Subcutaneous abdominal adipose tissue (tissue), 5 donors: Measurements from ENCODE around the gene ITGB3.
A peak's percentile ranks its signal among the peaks of the same experiment; 100 is the strongest.

ENCODE experiments used
- H3K27ac ChIP-seq: one replicate; pipeline ENCODE4 v1.7.0; 2013; ENCODE audit warnings: low read depth, mild to moderate bottlenecking, inconsistent platforms, low read length, moderate library complexity
- H3K27me3 ChIP-seq, 5 donors: one replicate each; pipeline ENCODE4 v1.7.0; 2013; ENCODE audit warnings: low read length in 5 of 5, inconsistent platforms in 1 of 5; ENCODE audit not compliant: control insufficient read depth in 5 of 5, insufficient read depth in 4 of 5
- H3K36me3 ChIP-seq, 5 donors: one replicate each; pipeline ENCODE4 v1.7.0; 2013; ENCODE audit warnings: low read length in 5 of 5; ENCODE audit not compliant: control insufficient read depth in 5 of 5, insufficient read depth in 5 of 5
- H3K4me1 ChIP-seq, 5 donors: one replicate each; pipeline ENCODE4 v1.7.0; 2013; ENCODE audit warnings: low read length in 5 of 5, mild to moderate bottlenecking in 3 of 5, moderate library complexity in 1 of 5; ENCODE audit not compliant: control insufficient read depth in 5 of 5, insufficient read depth in 5 of 5
- H3K4me3 ChIP-seq, 5 donors: one replicate each; pipeline ENCODE4 v1.7.0; 2013; ENCODE audit warnings: low read length in 5 of 5, low read depth in 1 of 5
- H3K9ac ChIP-seq, 5 donors: one replicate each; pipeline ENCODE4 v1.7.0; 2013; ENCODE audit warnings: low read length in 5 of 5, mild to moderate bottlenecking in 4 of 5, moderate library complexity in 3 of 5
- H3K9me3 ChIP-seq, 5 donors: one replicate each; pipeline ENCODE4 v1.7.0; 2013; ENCODE audit warnings: low read length in 5 of 5; ENCODE audit not compliant: control insufficient read depth in 5 of 5
- donor health status: healthy.
- donor health status: healthy.
- donor health status: healthy.
- donor health status: healthy.
- donor health status: healthy.

The ITGB3 gene

GRCh38 chr17:47272491-47272890, 18.9 kb downstream of the ITGB3 start:
- H3K9me3 ChIP-seq = no peaks in the 10 kb centered on the region

DNA sequence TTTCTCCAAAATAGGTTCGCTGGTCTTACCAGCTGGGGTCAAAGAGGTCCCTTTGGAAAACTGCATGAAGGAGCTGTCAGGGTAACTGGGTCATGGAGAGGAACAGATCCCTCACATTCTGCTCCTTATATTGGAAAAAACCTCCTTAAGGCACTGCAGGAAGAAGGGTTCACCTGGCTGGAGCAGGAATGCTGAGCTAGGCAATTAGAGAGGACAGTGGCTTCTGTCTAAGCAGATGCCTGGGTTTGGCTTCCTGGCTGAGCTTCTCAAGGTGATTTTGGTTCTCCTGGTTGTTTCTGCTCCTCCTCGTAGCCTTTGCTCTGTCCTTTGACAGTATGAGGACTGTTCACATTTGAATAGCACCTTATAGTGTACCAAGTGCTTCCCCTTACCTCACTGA, 19.6 kb downstream of the ITGB3 start:
- no peaks in the 10 kb centered on the region for H3K9me3 ChIP-seq
- H3K4me1 ChIP-seq = peaks cover 14 to 39% (median 33%) of the 10 kb centered on the region in 5 donors
- no peaks in the 10 kb centered on the region for H3K27me3 ChIP-seq
- H3K27ac ChIP-seq = no peak overlapping the region
- no peak overlapping the region for H3K9ac ChIP-seq
- H3K4me3 ChIP-seq = no peak overlapping the region
- H3K36me3 ChIP-seq = no peaks in the 10 kb centered on the region

More at GRCh38 chr17:47272491-47272890, 18.9 kb downstream of the ITGB3 start:
- Histone ChIP-seq H3K27ac (no peak overlapping the region), H3K4me3 (no peak overlapping the region), H3K4me1 (peaks cover 14 to 31% (median 25%) of the 10 kb centered on the region in 5 donors), H3K27me3 (no peaks in the 10 kb centered on the region), H3K36me3 (no peaks in the 10 kb centered on the region), H3K9ac (no peak overlapping the region)

DNA sequence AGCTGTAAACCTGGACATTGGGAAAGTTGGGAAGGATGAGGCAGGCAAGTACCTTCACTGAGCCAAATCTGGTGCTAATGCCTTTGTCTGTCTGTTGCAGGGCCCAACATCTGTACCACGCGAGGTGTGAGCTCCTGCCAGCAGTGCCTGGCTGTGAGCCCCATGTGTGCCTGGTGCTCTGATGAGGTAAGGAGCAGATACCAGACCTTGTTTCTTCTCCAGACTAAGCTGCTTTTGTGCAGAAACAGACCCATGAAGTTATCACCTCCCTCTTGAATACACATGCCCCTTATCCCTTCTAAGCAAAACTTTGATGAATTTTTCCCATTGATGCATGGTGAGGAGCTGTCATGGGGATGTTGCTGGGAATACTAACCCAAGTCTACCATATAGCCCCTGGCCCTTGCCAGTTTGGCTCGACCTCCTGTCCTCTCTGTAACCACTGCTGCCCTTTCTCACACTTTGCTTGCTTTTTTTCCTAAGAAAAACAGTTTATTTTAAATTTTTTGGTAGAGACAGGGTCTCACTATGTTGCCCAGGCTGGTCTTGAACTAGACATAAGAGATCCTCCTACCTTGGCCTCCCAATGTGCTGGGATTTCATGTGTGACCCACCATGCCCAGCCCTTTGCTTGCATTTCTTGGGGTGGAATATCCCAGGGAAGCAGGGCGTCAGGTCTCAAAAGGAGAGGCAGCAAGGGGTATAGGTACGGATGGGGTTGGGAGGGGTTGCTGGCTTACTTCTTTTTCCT, 20.9 kb downstream of the ITGB3 start:
- Histone ChIP-seq H3K4me1 (peaks cover 25 to 51% (median 45%) of the 10 kb centered on the region in 5 donors), H3K27ac (peak overlapping the region; percentile 96)

DNA sequence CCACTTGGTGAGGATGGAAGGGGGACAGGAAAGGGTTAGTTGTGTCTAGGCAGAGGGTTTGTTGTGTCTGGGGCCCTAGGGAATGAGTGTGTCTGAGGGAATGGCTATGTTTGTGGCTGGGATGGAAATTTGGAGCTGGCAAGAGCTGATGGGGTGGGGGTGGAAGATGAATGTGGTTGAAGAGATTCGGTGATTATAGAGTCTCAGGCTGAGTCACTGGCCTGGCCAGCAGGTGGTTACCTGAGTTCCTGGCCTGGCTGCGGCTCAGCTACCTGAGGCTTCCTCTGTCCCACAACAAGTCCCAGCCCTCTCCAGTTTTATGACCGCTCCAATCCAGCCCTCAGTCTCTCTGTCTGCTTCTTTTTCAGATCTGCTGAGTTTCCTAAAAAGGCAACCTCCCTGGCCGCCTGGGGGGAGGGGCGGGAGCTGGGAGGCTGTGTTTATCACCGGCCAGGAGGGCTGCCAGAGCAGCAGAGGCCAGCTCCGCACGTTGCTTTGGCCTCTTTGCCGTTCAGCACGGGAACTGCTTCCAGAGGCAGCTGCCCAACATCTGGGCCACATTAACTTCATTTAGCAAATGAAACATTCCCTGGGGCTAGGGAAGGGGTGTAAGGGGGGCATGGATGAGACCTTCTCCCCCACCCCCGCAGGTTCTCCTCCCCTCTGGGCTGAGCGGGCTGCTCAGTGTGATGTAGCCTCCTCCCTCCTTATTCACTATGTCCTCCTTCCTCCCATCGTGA, 21.8 kb downstream of the ITGB3 start:
- no peaks in the 10 kb centered on the region for H3K27me3 ChIP-seq
- no peaks in the 10 kb centered on the region for H3K36me3 ChIP-seq
- peak overlapping the region in 1 of 5 donors; percentile 18 for H3K9ac ChIP-seq
- H3K4me1 ChIP-seq = peaks cover 31 to 61% (median 54%) of the 10 kb centered on the region in 5 donors
- H3K27ac ChIP-seq = peak overlapping the region; percentile 96
- peak overlapping the region in 2 of 5 donors; percentile 11 to 25 for H3K4me3 ChIP-seq
- no peaks in the 10 kb centered on the region for H3K9me3 ChIP-seq

More for the DNA sequence above, 20.9 kb downstream of the ITGB3 start:
- Histone ChIP-seq H3K9me3 (no peaks in the 10 kb centered on the region), H3K27me3 (no peaks in the 10 kb centered on the region), H3K4me3 (no peak overlapping the region), H3K9ac (no peak overlapping the region), H3K36me3 (no peaks in the 10 kb centered on the region)

- Histone ChIP-seq H3K27me3 (no peaks in the 10 kb centered on the region), H3K36me3 (no peaks in the 10 kb centered on the region), H3K9me3 (no peaks in the 10 kb centered on the region), H3K4me3 (peak overlapping the region in 1 of 5 donors; percentile 11), H3K27ac (peak overlapping the region; percentile 96), H3K4me1 (peaks cover 33 to 62% (median 57%) of the 10 kb centered on the region in 5 donors), H3K9ac (peak overlapping the region in 3 of 5 donors; percentile 0 to 19 (median 12))
Observed at GRCh38 chr17:47276444-47276843, 22.8 kb downstream of the ITGB3 start.

DNA sequence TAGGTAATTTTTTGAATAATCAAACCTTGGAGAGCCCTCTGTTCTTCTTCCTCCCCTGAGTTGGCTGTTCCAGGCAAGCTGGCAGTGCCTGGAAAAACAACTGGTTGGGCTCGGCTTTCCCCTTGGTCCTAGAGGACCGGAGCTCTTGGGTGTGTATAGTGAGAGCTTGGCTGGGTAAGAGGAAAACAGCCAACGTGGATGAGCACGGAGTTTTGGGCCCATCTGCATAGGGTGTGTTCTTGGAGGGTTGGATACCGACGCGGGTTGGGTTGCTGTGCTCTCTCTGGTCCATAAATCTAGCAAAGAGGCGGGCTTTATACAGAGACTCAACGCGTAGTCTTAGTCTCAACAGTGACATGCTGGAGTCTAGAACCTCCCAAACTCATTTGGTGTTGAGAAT, 23.2 kb downstream of the ITGB3 start:
- H3K4me1 ChIP-seq = peaks cover 33 to 62% (median 57%) of the 10 kb centered on the region in 5 donors
- peak overlapping the region in 1 of 5 donors; percentile 0 for H3K9ac ChIP-seq
- no peaks in the 10 kb centered on the region for H3K36me3 ChIP-seq
- peak overlapping the region in 1 of 5 donors; percentile 11 for H3K4me3 ChIP-seq
- no peaks in the 10 kb centered on the region for H3K27me3 ChIP-seq
- peak overlapping the region; percentile 96 for H3K27ac ChIP-seq
- no peaks in the 10 kb centered on the region for H3K9me3 ChIP-seq

GRCh38 chr17:47277921-47278320, 24.3 kb downstream of the ITGB3 start:
- Histone ChIP-seq H3K27ac (peak overlapping the region; percentile 96), H3K36me3 (no peaks in the 10 kb centered on the region), H3K9me3 (no peaks in the 10 kb centered on the region), H3K4me1 (peaks cover 33 to 62% (median 57%) of the 10 kb centered on the region in 5 donors), H3K27me3 (no peaks in the 10 kb centered on the region), H3K9ac (no peak overlapping the region), H3K4me3 (no peak overlapping the region)

DNA sequence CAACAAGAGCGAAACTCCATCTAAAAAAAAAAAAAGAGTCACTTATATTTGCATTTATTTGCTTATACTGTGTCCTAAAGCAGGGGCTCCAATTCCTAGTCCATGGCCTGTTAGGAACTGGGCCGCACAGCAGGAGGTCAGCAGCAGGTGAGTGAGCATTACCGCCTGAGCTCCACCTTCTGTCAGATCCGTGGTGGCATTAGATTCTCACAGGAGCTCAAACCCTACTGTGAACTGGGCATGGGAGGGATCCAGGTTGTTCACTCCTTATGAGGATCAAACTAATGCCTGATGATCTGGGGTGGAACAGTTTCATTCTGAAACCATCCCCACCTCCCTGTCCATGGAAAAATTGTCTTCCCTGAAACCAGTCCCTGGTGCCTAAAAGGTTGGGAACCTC, 24.9 kb downstream of the ITGB3 start:
- peak overlapping the region; percentile 96 for H3K27ac ChIP-seq
- H3K9ac ChIP-seq = peak overlapping the region in 3 of 5 donors; percentile 6 to 47 (median 42)
- H3K27me3 ChIP-seq = no peaks in the 10 kb centered on the region
- no peak overlapping the region for H3K4me3 ChIP-seq
- H3K4me1 ChIP-seq = peaks cover 33 to 62% (median 57%) of the 10 kb centered on the region in 5 donors
- no peaks in the 10 kb centered on the region for H3K36me3 ChIP-seq
- H3K9me3 ChIP-seq = no peaks in the 10 kb centered on the region

- peak overlapping the region in 4 of 5 donors; percentile 15 to 50 (median 44) for H3K9ac ChIP-seq
- H3K36me3 ChIP-seq = peaks cover 0 to under 1% (median 0%) of the 10 kb centered on the region in 5 donors
- H3K9me3 ChIP-seq = no peaks in the 10 kb centered on the region
- peak overlapping the region; percentile 96 for H3K27ac ChIP-seq
- no peaks in the 10 kb centered on the region for H3K27me3 ChIP-seq
- H3K4me3 ChIP-seq = peak overlapping the region in 3 of 5 donors; percentile 8 to 47 (median 32)
- peaks cover 33 to 62% (median 57%) of the 10 kb centered on the region in 5 donors for H3K4me1 ChIP-seq
Observed at GRCh38 chr17:47279062-47279801, 25.6 kb downstream of the ITGB3 start.
